Liver (tissue), 9 donors: ENCODE measurements around the gene RNF149. TPM values are rescaled to one million over a fixed set of nuclear protein-coding genes. Genes with fewer than 3 reads are reported as not detected.

ENCODE experiments used
- DNase-seq: peaks from one replicate; pipeline ENCODE4 v3.0.0-alpha.2; 2017; ENCODE audit warnings: low spot score
- H3K27ac ChIP-seq, 2 donors: one replicate each; pipeline ENCODE4 v1.7.0; 2013; ENCODE audit warnings: inconsistent platforms in 2 of 2, low read length in 2 of 2, control low read depth in 1 of 2, low read depth in 1 of 2, mild to moderate bottlenecking in 1 of 2
- H3K27me3 ChIP-seq, 4 donors: one replicate each; pipeline versions ENCODE4 v1.6.1 to v1.7.0; 2013; ENCODE audit warnings: low read length in 3 of 4, inconsistent platforms in 1 of 4, mild to moderate bottlenecking in 1 of 4, moderate library complexity in 1 of 4; ENCODE audit not compliant: control insufficient read depth in 4 of 4, insufficient read depth in 4 of 4
- H3K36me3 ChIP-seq, 4 donors: one replicate each; pipeline versions ENCODE4 v1.6.1 to v1.7.0; 2013; ENCODE audit warnings: low read length in 3 of 4, mild to moderate bottlenecking in 3 of 4, low read depth in 1 of 4, moderate library complexity in 1 of 4; ENCODE audit not compliant: control insufficient read depth in 4 of 4, insufficient read depth in 3 of 4
- H3K4me1 ChIP-seq, 4 donors: one replicate each; pipeline versions ENCODE4 v1.6.1 to v1.7.0; 2013; ENCODE audit warnings: low read length in 3 of 4, mild to moderate bottlenecking in 3 of 4, moderate library complexity in 1 of 4; ENCODE audit not compliant: control insufficient read depth in 4 of 4, insufficient read depth in 4 of 4
- H3K4me3 ChIP-seq, 3 donors: one replicate each; pipeline versions ENCODE4 v1.6.1 to v1.7.0; 2013; ENCODE audit warnings: low read length in 3 of 3, control low read depth in 1 of 3, low read depth in 1 of 3, mild to moderate bottlenecking in 1 of 3
- H3K9ac ChIP-seq, 2 donors: one replicate each; pipeline ENCODE4 v1.7.0; 2013; ENCODE audit warnings: low read length in 2 of 2, mild to moderate bottlenecking in 2 of 2, moderate library complexity in 2 of 2, control low read depth in 1 of 2, low read depth in 1 of 2
- H3K9me3 ChIP-seq, 4 donors: one replicate each; pipeline versions ENCODE4 v1.6.1 to v1.7.0; 2013; ENCODE audit warnings: low read length in 3 of 4; ENCODE audit not compliant: control insufficient read depth in 4 of 4
- EGR1 ChIP-seq, 2 donors: IDR thresholded peaks; 2 replicates each; pipeline ENCODE4 v1.6.1; 2016 to 2018; ENCODE audit warnings: antibody characterized with exemption in 2 of 2, low read depth in 2 of 2
- FOXA1 ChIP-seq: IDR thresholded peaks from 2 replicates; pipeline ENCODE4 v1.6.1; 2016; ENCODE audit warnings: antibody characterized with exemption
- HNF4A ChIP-seq, 2 donors: conservative IDR thresholded peaks; 2 replicates each; pipeline ENCODE4 v1.6.1; 2016; ENCODE audit warnings: antibody characterized with exemption in 2 of 2, mild to moderate bottlenecking in 2 of 2
- HNF4G ChIP-seq: IDR thresholded peaks from 2 replicates; pipeline ENCODE4 v1.6.1; 2016; ENCODE audit warnings: antibody characterized with exemption
- JUND ChIP-seq, 2 donors: IDR thresholded peaks; 2 replicates each; pipeline ENCODE4 v1.6.1; 2016; ENCODE audit warnings: antibody characterized with exemption in 2 of 2
- NR2F2 ChIP-seq: IDR thresholded peaks from 2 replicates; pipeline ENCODE4 v1.6.1; 2016; ENCODE audit warnings: antibody characterized with exemption
- SP1 ChIP-seq: IDR thresholded peaks from 2 replicates; pipeline ENCODE4 v1.6.1; 2018; ENCODE audit warnings: antibody characterized with exemption, mild to moderate bottlenecking
- TAF1 ChIP-seq: conservative IDR thresholded peaks from 2 replicates; pipeline ENCODE4 v1.6.1; 2016; ENCODE audit warnings: antibody characterized with exemption, mild to moderate bottlenecking
- YY1 ChIP-seq: IDR thresholded peaks from 2 replicates; pipeline ENCODE4 v1.6.1; 2016; ENCODE audit warnings: antibody characterized with exemption, mild to moderate bottlenecking
- WGBS: extraction: QIAGEN DNeasy Blood & Tissue Kit; methylation state at CpG from one replicate; pipeline ENCODE4 v1.1.7; 2013; 5-methylcytosine and 5-hydroxymethylcytosine counted together
- polyA plus RNA-seq, 2 donors: library from polyadenylated mRNA; stranded (reverse) in 1 of 2; unstranded in 1 of 2; fragments of 200-250 nt in 1 of 2; fragments of >200 nt in 1 of 2; fragmentation: Nextera tagmentation in 1 of 2; extraction: Ambion mirVana in 1 of 2; gene quantifications; one replicate each; pipeline versions ENCODE4 v1.2.1 to v1.2.3, GENCODE V29; 2013 to 2015
- total RNA-seq, 2 donors: library from RNA; depleted of rRNA; stranded (reverse); fragments of >200 nt; gene quantifications; one replicate each; pipeline ENCODE4 v1.2.3, GENCODE V29; 2014
- TF ChIP-seq, protein P1 (sequence below): IDR thresholded peaks from 2 replicates; pipeline ENCODE4 v1.6.1; 2016; ENCODE audit warnings: antibody characterized with exemption
- TF ChIP-seq, protein P2 (sequence below): IDR thresholded peaks from 2 replicates; pipeline ENCODE4 v1.6.1; 2016; ENCODE audit warnings: antibody characterized with exemption
- TF ChIP-seq, protein P3 (sequence below): IDR thresholded peaks from 2 replicates; pipeline ENCODE4 v1.6.1; 2016; ENCODE audit warnings: antibody characterized with exemption, mild to moderate bottlenecking
- TF ChIP-seq, protein P4 (sequence below): fragments of 150-350 bp; IDR thresholded peaks from 2 replicates; pipeline ENCODE4 v1.5.1; 2017; ENCODE audit warnings: improper control_type of control experiment, low read depth, low read length; ENCODE audit not compliant: missing input control
- donor health status: healthy.
- donor health status: healthy.
- donor health status: healthy.
- donor health status: healthy.
- donor health status: healthy.

Gene RNF149
- total and polyA plus RNA-seq, 4 donors, result 14.1 to 54.7 (median 29.1) TPM

DNA sequence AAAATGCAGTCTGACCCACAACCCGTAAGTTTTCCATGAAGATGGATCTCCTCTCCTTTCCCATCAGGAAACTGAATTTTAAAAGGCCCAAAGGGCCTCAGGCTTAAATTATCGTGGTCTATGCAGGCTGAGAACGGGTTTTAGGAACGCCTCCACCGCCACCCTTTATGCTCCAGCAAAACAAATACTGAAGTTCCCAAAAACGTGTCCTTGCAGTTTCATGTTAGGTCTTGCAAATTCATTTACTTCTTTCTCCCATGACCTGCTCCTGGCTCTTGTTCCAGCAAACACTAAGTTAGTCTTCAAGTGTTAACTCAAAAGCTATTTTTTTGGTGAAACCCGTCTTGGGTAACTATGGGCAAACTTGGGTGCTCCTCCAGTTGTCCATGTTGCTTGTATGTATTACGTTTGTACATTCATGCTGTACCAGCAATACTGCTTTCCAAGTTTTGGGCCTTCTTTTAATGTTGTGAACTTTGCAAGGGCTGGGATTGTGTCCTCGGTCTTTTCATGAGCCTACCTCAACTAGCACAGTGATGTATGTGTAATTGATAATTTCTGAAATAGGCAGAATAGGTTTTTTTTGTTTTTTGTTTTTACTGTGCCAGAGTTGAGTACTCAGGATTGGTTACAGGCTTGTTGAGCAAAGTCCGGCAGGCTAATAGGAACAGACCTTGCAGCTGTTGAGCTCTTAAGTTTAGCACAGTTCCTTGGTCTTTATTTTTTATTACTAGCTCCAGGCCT lies 1.8 kb upstream of the RNF149 start:
- Histone ChIP-seq H3K4me3 (no peak overlapping the region), H3K4me1 (peaks cover 3 to 34% (median 11%) of the 10 kb centered on the region in 4 donors), H3K9ac (no peak overlapping the region), H3K9me3 (no peaks in the 10 kb centered on the region), H3K27me3 (no peaks in the 10 kb centered on the region), H3K27ac (no peak overlapping the region), H3K36me3 (no peaks in the 10 kb centered on the region)
- 73% methylated on average over 10 of the region's 10 CpGs for WGBS
- TF ChIP-seq JUND (IDR thresholded peaks at IDR 0.05) (no peak), HNF4A (conservative IDR thresholded peaks at IDR 0.05) (peak; percentile 8 to 48), HNF4G (no peak), SP1 (peak; percentile 24), YY1 (no peak), TAF1 (no peak), EGR1 (IDR thresholded peaks at IDR 0.05; ENCODE audit: low read depth in 2 of 2) (no peak)
- TF ChIP-seq, protein P1, sequence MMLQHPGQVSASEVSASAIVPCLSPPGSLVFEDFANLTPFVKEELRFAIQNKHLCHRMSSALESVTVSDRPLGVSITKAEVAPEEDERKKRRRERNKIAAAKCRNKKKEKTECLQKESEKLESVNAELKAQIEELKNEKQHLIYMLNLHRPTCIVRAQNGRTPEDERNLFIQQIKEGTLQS, result no peak
- TF ChIP-seq, protein P2, sequence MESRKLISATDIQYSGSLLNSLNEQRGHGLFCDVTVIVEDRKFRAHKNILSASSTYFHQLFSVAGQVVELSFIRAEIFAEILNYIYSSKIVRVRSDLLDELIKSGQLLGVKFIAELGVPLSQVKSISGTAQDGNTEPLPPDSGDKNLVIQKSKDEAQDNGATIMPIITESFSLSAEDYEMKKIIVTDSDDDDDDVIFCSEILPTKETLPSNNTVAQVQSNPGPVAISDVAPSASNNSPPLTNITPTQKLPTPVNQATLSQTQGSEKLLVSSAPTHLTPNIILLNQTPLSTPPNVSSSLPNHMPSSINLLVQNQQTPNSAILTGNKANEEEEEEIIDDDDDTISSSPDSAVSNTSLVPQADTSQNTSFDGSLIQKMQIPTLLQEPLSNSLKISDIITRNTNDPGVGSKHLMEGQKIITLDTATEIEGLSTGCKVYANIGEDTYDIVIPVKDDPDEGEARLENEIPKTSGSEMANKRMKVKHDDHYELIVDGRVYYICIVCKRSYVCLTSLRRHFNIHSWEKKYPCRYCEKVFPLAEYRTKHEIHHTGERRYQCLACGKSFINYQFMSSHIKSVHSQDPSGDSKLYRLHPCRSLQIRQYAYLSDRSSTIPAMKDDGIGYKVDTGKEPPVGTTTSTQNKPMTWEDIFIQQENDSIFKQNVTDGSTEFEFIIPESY, result no peak
- TF ChIP-seq, protein P3, sequence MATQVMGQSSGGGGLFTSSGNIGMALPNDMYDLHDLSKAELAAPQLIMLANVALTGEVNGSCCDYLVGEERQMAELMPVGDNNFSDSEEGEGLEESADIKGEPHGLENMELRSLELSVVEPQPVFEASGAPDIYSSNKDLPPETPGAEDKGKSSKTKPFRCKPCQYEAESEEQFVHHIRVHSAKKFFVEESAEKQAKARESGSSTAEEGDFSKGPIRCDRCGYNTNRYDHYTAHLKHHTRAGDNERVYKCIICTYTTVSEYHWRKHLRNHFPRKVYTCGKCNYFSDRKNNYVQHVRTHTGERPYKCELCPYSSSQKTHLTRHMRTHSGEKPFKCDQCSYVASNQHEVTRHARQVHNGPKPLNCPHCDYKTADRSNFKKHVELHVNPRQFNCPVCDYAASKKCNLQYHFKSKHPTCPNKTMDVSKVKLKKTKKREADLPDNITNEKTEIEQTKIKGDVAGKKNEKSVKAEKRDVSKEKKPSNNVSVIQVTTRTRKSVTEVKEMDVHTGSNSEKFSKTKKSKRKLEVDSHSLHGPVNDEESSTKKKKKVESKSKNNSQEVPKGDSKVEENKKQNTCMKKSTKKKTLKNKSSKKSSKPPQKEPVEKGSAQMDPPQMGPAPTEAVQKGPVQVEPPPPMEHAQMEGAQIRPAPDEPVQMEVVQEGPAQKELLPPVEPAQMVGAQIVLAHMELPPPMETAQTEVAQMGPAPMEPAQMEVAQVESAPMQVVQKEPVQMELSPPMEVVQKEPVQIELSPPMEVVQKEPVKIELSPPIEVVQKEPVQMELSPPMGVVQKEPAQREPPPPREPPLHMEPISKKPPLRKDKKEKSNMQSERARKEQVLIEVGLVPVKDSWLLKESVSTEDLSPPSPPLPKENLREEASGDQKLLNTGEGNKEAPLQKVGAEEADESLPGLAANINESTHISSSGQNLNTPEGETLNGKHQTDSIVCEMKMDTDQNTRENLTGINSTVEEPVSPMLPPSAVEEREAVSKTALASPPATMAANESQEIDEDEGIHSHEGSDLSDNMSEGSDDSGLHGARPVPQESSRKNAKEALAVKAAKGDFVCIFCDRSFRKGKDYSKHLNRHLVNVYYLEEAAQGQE, result no peak
- DNase-seq, result no peak

DNA sequence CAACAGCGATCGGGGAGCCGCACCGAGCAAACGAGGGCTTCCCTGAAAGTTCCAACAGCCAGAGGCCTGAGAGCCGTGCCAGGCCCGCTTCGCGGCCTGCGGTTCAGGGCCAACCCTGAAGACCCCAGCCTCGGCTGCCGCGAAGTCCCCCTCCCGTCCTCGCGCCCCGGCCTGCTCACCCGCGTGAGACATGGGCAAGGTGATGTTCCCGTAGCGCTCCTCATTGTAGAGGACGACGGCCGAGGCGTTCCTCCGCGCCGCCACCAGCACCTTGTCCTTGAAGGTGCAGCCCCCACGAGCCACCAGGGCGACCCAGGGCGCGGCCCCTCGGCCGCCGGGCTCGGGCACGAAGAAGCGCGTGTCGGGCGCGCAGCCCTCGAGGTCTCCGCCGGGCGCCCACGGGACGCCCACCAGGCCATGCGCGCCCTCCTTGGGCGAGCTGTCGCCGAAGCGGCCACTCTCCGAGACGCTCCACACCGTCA lies 510 bp downstream of the RNF149 start:
- no peak for DNase-seq
- no peaks in the 10 kb centered on the region for H3K27me3 ChIP-seq
- H3K9me3 ChIP-seq, result no peaks in the 10 kb centered on the region
- H3K4me1 ChIP-seq, result peaks cover 7 to 44% (median 18%) of the 10 kb centered on the region in 4 donors
- H3K4me3 ChIP-seq, result peak overlapping the region; percentile 79 to 93 (median 91)
- TF ChIP-seq NR2F2 (no peak), FOXA1 (no peak), HNF4G (no peak), HNF4A (conservative IDR thresholded peaks at IDR 0.05) (no peak), EGR1 (IDR thresholded peaks at IDR 0.05; ENCODE audit: low read depth in 2 of 2) (no peak)
- TF ChIP-seq, protein P4, sequence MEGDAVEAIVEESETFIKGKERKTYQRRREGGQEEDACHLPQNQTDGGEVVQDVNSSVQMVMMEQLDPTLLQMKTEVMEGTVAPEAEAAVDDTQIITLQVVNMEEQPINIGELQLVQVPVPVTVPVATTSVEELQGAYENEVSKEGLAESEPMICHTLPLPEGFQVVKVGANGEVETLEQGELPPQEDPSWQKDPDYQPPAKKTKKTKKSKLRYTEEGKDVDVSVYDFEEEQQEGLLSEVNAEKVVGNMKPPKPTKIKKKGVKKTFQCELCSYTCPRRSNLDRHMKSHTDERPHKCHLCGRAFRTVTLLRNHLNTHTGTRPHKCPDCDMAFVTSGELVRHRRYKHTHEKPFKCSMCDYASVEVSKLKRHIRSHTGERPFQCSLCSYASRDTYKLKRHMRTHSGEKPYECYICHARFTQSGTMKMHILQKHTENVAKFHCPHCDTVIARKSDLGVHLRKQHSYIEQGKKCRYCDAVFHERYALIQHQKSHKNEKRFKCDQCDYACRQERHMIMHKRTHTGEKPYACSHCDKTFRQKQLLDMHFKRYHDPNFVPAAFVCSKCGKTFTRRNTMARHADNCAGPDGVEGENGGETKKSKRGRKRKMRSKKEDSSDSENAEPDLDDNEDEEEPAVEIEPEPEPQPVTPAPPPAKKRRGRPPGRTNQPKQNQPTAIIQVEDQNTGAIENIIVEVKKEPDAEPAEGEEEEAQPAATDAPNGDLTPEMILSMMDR, result peak; percentile 1
- H3K9ac ChIP-seq, result peak overlapping the region; percentile 98 to 100
- H3K27ac ChIP-seq, result peak overlapping the region; percentile 91 to 98
- H3K36me3 ChIP-seq, result no peaks in the 10 kb centered on the region
- WGBS, result under 1% methylated on average over 57 of the region's 57 CpGs
